ENCODE data around the gene C14orf132. TPM values are rescaled to one million over a fixed set of nuclear protein-coding genes. Genes with fewer than 3 reads are reported as not detected.
A peak's percentile ranks its signal among the peaks of the same experiment; 100 is the strongest.

Gene C14orf132
- total and polyA plus RNA-seq, 4 donors: 9.8 to 49.3 (median 24.7) TPM

DNA sequence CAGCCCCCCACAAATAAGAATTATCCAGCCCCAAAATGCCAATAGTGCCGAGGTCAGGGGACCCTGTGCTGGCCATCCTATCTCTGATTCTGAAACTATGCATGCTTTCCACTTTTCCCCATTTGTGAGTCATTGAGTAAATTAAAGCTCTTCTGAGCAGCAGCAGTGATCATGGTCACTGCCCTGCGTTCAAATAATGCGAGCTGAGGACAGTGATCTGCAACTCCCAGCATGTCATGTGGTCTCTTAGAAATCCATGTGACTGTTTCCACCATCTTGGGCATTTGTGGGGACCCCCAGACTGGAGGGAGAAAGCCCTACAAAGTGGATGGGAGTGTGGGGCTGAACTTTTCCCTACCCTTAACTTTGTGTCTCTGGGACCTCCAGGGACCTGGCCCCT lies 53.8 kb downstream of the C14orf132 start:
- peaks cover 0 to 13% (median 6%) of the 10 kb centered on the region in 4 donors for H3K36me3 ChIP-seq (ENCODE audit: control insufficient read depth in 4 of 4, insufficient read depth in 4 of 4, low read length in 4 of 4)
- no peaks in the 10 kb centered on the region for H3K27me3 ChIP-seq (ENCODE audit: control insufficient read depth in 3 of 3, insufficient read depth in 3 of 3, low read length in 2 of 3)
- no peak overlapping the region for H3K27ac ChIP-seq (ENCODE audit: low read depth in 1 of 2, low read length in 1 of 2)
- TF ChIP-seq, protein P1, sequence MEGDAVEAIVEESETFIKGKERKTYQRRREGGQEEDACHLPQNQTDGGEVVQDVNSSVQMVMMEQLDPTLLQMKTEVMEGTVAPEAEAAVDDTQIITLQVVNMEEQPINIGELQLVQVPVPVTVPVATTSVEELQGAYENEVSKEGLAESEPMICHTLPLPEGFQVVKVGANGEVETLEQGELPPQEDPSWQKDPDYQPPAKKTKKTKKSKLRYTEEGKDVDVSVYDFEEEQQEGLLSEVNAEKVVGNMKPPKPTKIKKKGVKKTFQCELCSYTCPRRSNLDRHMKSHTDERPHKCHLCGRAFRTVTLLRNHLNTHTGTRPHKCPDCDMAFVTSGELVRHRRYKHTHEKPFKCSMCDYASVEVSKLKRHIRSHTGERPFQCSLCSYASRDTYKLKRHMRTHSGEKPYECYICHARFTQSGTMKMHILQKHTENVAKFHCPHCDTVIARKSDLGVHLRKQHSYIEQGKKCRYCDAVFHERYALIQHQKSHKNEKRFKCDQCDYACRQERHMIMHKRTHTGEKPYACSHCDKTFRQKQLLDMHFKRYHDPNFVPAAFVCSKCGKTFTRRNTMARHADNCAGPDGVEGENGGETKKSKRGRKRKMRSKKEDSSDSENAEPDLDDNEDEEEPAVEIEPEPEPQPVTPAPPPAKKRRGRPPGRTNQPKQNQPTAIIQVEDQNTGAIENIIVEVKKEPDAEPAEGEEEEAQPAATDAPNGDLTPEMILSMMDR (IDR thresholded peaks at IDR 0.05; ENCODE audit: control extremely low read depth, extremely low read depth): no peak
- DNase-seq (peak in 1 of 3 donors; percentile 9), ATAC-seq (ENCODE audit: insufficient read depth, low FRiP score) (no peak)
- no peak overlapping the region for H3K4me3 ChIP-seq
- WGBS, 2 donors: 77 to 90% methylated on average over 3 of the region's 3 CpGs
- H3K4me1 ChIP-seq (ENCODE audit: control insufficient read depth in 5 of 5, insufficient read depth in 5 of 5, low read length in 5 of 5): peaks cover 0 to 38% (median 10%) of the 10 kb centered on the region in 5 donors
- H3K9me3 ChIP-seq (ENCODE audit: control insufficient read depth in 4 of 4, insufficient read depth in 3 of 4, low read length in 3 of 4): no peaks in the 10 kb centered on the region
- no peak overlapping the region for H3K9ac ChIP-seq (ENCODE audit: insufficient read depth in 1 of 2, low read length in 2 of 2)

GRCh38 chr14:96094211-96094610 lies 55.0 kb downstream of the C14orf132 start:
- DNase-seq (peak in 1 of 3 donors; percentile 3), ATAC-seq (ENCODE audit: insufficient read depth, low FRiP score) (no peak)
- Histone ChIP-seq H3K27me3 (ENCODE audit: control insufficient read depth in 3 of 3, insufficient read depth in 3 of 3, low read length in 2 of 3) (no peaks in the 10 kb centered on the region), H3K9me3 (ENCODE audit: control insufficient read depth in 4 of 4, insufficient read depth in 3 of 4, low read length in 3 of 4) (no peaks in the 10 kb centered on the region), H3K36me3 (ENCODE audit: control insufficient read depth in 4 of 4, insufficient read depth in 4 of 4, low read length in 4 of 4) (peaks cover 0 to 4% (median 2%) of the 10 kb centered on the region in 4 donors), H3K27ac (ENCODE audit: low read depth in 1 of 2, low read length in 1 of 2) (no peak overlapping the region), H3K4me3 (no peak overlapping the region), H3K9ac (ENCODE audit: insufficient read depth in 1 of 2, low read length in 2 of 2) (no peak overlapping the region), H3K4me1 (ENCODE audit: control insufficient read depth in 5 of 5, insufficient read depth in 5 of 5, low read length in 5 of 5) (peaks cover 0 to 38% (median 10%) of the 10 kb centered on the region in 5 donors)
- TF ChIP-seq, protein P1 (IDR thresholded peaks at IDR 0.05; ENCODE audit: control extremely low read depth, extremely low read depth): no peak
- WGBS, 2 donors: 91% methylated on average over 4 of the region's 4 CpGs

GRCh38 chr14:96094656-96095055 lies 55.5 kb downstream of the C14orf132 start:
- Histone ChIP-seq H3K4me1 (ENCODE audit: control insufficient read depth in 5 of 5, insufficient read depth in 5 of 5, low read length in 5 of 5) (peaks cover 0 to 37% (median 10%) of the 10 kb centered on the region in 5 donors), H3K9ac (ENCODE audit: insufficient read depth in 1 of 2, low read length in 2 of 2) (no peak overlapping the region)
- no peak for ATAC-seq (ENCODE audit: insufficient read depth, low FRiP score)

More at GRCh38 chr14:96094656-96095055, 55.5 kb downstream of the C14orf132 start:
- H3K4me3 ChIP-seq: no peak overlapping the region
- TF ChIP-seq, protein P1 (IDR thresholded peaks at IDR 0.05; ENCODE audit: control extremely low read depth, extremely low read depth): no peak
- H3K9me3 ChIP-seq (ENCODE audit: control insufficient read depth in 4 of 4, insufficient read depth in 3 of 4, low read length in 3 of 4): no peaks in the 10 kb centered on the region
- no peaks in the 10 kb centered on the region for H3K27me3 ChIP-seq (ENCODE audit: control insufficient read depth in 3 of 3, insufficient read depth in 3 of 3, low read length in 2 of 3)
- DNase-seq: peak in 1 of 3 donors; percentile 9
- 95 to 99% methylated on average over 5 of the region's 5 CpGs for WGBS, 2 donors
- no peaks in the 10 kb centered on the region for H3K36me3 ChIP-seq (ENCODE audit: control insufficient read depth in 4 of 4, insufficient read depth in 4 of 4, low read length in 4 of 4)
- no peak overlapping the region for H3K27ac ChIP-seq (ENCODE audit: low read depth in 1 of 2, low read length in 1 of 2)

Data from lung (tissue), 12 donors.